ENCODE results near the gene FBL.
"Not testable (repeated sequence)": the region's sequence is repeated elsewhere in the genome, so short reads cannot be mapped to it uniquely, and the experiment has no call there.

FBL gene

DNA sequence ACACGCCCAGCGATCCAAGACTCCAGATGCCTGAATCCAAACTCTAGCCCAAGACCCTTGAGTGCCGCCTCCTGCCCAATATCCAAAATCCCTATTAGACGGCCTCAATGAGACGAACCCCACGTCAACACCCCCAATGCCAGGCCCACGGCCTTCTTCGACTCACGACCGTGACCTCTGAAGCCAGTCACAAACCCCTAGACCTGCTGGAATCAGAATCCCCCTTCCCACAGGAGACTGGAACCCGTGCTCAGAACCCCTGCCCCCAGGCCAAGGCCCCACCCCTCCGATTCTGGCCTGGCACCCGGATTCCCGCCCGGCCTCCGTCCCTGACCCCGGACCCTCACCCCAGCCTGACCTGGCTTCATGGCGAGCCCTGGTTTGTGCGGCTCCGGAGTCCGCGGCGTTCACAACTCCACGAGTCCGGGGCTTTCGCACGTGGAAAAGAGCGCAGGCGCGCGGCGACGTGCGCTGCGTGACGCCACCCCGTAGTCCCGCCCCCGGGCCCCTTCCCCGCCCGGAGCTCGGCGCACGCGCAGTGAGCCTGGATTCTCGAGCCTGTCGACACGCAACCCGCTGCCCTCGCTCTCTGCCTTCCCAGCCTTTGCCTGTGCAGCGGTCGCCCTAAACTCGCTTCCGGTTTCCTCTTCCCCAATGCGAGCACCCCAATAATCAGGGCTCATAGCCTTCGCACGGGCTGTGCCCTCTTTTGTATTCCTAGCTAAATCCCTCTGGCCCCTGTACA, at the start of gene FBL:
FBL (minus strand) TSS at position 447 of the 745 bp plus-strand sequence; CDS start at position 368, 79 bp downstream.
- H3K4me3 ChIP-seq (ENCODE audit: low read depth, low read length): peak within 1 kb of the TSS; percentile 90

GRCh38 chr19:39895096-39895495, 48.9 kb upstream of the FBL start:
- H3K4me3 ChIP-seq (ENCODE audit: low read depth, low read length): not testable (repeated sequence)

DNA sequence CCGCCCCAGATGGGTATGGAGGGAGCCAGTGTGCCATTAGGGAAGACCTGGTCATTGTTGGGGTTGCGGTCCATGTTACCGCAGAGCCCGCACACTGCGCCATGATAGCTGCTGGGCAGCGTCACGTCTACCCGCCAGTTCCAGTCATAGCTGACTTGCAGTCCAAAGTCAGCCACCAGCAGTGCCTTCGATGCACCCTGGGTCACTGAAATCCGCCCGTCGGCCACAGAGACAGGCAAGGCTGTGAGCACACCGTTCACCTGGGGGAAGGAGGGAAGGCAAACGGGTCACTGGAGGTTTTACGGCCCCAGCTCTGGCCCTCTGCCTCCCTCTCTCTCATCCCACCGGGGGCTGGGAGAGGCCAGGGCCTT, 48.0 kb upstream of the FBL start:
- H3K4me3 ChIP-seq (ENCODE audit: low read depth, low read length): not testable (repeated sequence)

DNA sequence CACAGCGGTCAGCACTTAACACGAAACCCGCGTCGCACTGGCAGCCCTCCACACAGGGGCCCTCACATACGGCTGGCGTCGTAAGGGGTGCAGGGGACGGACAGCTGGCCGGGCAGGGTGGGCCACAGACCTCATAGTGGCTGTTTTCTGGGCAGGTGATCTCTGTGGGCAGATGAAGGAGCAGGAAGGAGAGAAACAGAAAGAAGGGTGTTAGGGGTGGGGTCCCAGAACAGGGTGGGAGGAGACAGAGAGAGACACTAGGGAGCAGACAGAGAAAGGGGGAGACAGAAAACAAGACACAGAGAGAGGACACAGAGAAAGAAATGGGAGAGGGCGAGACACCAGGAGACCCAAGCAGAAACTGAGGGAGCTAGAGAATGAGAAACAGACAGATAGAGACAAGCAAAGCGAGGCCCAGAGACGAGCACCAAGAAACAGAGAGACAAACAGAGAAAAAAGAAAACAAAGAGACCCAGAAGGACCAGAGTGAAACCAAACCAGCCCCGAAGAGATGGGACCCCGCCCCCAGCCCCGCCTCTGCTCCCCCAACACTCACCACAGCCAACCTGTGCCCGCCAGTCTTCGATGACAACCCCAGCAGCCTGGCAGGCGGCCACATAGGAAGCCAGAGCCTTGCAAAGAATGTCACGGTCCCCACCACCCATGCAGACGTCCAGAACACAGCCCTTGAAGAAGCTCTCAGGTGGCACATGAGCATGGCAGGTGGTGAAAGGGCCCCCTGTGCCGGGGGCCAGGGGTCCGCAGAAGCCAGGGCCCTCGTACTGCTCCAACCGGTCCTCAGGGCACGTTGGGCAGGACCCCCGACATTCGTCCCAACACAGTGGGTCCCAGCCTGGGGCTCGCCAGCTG, 47.4 kb upstream of the FBL start:
- not testable (repeated sequence) for H3K4me3 ChIP-seq (ENCODE audit: low read depth, low read length)

DNA sequence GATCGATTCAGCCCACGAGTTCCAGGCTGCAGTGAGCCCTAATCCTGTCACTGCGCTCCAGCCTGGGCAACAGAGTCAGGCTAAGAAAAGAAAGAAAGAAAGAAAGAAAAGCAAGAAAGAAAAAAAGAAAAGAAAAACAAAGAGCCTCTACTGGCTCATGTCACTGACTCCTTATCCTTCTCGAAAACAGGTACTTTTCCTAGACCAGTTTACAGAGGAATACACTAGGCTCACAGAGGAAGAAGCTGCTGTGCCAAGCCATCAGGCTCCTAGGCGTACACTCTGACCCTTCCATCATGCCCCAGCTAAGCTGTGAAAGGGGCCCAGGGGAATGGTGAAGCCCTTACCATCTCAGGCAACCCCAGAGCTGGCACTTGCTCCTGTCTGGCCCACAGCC, 46.3 kb upstream of the FBL start:
- not testable (repeated sequence) for H3K4me3 ChIP-seq (ENCODE audit: low read depth, low read length)

- not testable (repeated sequence) for H3K4me3 ChIP-seq (ENCODE audit: low read depth, low read length)
These were observed 45.7 kb upstream of the FBL start for GRCh38 chr19:39891660-39892505.

DNA sequence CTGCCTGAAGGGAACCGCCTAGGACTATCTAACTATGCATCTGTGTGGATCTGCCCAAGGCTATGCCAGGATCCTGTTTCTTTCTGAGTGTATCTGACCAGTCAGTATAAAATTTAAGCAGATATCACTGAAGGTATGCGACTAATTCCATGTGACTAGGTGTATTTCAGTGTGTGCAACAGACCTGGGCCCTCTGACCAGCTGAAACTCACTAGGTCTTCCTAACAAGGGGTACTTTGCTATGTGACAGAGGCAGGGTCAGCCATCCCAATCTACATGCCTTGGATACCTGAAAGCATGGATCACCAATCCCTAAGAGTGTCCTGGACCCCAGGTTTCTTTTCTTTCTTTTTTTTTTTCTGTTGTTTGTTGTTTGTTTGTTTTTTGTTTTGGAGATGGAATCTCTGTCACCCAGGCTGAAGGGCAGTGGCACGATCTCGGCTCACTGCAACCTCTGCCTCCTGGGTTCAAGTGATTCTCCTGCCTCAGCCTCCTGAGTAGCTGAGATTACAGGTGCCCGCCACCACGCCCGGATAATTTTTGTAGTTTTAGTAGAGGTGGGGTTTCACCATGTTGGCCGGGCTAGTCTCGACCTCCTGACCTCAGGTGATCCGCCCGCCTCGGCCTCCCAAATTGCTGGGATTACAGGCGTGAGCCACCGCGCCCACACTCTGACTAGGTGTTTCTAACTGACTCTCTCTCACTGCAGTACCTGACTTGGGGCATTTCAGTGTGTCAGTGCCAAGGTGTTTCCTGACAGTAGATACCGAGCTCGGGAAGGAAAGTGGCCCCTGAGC, 44.8 kb upstream of the FBL start:
- no peak overlapping the region for H3K4me3 ChIP-seq (ENCODE audit: low read depth, low read length)

GRCh38 chr19:39889872-39890754, 43.9 kb upstream of the FBL start:
- not testable (repeated sequence) for H3K4me3 ChIP-seq (ENCODE audit: low read depth, low read length)

DNA sequence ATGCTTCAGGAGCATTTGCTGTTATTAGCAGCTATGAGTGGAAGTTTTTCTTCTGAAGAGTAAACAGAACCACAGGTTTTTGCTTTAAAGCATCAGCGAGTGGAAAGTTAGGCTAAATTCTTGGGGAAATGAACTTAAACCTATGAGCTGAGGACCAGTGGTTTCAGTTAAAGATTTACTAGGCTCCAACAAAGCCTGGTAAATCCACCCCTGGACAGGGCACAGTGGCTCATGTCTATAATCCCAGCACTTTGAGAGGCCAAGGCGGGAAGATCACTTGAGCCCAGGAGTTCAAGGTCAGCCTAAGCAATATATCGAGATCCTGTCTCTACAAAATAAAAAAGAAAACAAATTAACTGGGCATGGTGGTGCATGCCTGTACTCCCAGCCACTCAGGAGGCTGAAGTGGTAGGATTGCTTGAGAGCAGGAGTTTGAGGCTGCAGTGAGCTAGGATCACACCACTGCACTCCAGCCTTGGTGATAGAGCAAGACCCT, 41.3 kb upstream of the FBL start:
- H3K4me3 ChIP-seq (ENCODE audit: low read depth, low read length): not testable (repeated sequence)

- not testable (repeated sequence) for H3K4me3 ChIP-seq (ENCODE audit: low read depth, low read length)
These were observed 39.8 kb upstream of the FBL start for GRCh38 chr19:39885821-39886554.

- not testable (repeated sequence) for H3K4me3 ChIP-seq (ENCODE audit: low read depth, low read length)
These were observed 38.5 kb upstream of the FBL start for GRCh38 chr19:39884721-39885120.

GRCh38 chr19:39882645-39883044, 36.5 kb upstream of the FBL start:
- not testable (repeated sequence) for H3K4me3 ChIP-seq (ENCODE audit: low read depth, low read length)

DNA sequence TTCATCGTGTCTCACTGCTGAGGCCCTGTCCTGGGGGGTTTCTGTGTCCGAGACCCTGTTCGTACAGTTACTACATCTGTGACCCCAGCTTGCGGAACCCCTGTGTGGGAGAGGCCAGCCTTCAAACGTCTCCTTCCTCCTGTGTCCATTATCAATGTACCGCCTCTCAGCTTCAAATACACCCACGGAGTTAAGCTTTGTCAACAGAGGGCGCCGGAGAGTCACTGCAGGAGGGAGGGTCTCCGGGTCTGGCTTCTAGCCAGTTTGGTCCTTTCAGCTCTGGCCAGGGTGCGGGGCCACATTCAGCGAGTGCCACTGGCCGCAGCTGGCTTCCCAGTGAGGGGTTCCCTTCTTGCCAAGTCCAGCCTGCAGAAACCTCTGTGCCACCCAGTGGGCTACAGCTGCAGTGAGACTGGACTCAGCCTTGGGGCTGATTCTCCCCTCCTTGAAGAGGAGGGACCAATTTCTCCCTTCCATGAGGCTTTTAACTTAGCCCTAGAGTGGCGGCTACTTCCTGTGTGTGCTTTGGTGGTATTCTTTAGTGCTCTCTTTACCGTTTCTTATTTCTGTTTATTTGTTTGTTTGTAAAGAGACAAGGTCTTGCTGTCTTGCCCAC, 35.4 kb upstream of the FBL start:
- H3K4me3 ChIP-seq (ENCODE audit: low read depth, low read length): not testable (repeated sequence)

GRCh38 chr19:39880241-39880640, 34.1 kb upstream of the FBL start:
- H3K4me3 ChIP-seq (ENCODE audit: low read depth, low read length): not testable (repeated sequence)

DNA sequence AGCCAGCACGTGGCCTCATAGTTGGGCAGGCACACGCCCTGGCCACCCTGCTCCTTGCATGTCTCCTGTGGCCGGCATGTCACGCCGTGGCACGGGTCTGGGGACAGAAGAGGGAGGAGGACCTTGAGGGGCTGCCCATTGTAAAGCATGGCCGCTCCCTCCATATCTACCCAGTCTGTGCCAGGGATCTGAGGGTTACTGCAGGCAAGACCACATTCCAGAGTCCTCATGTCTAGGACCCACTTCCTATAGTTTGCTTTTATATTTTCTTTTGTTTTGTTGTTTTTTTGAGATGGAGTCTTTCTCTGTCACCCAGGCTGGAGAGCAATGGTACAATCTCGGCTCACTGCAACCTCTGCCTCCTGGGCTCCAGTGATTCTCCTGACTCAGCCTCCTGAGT, 33.6 kb upstream of the FBL start:
- H3K4me3 ChIP-seq (ENCODE audit: low read depth, low read length): not testable (repeated sequence)

- H3K4me3 ChIP-seq (ENCODE audit: low read depth, low read length): not testable (repeated sequence)
These were observed 32.7 kb upstream of the FBL start for GRCh38 chr19:39878866-39879265.

DNA sequence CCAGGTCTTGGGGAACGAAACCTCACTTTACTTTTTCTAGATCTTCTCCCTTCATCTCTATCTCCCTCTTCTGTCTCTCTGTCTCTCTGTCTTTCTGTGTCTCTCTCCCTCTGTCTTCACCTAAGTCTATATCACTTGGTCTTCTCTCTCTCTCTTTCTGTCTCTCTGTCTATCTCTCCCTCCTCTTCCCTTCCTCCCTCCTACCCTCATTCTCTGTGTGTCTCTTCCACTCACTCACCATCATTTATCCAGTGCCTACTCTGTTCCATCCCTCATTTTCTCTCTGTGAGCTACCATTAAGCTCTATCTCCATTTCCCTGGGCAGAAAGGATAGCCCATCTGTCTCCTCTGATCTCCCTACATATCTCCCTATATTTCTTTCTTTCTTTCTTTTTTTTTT, 32.2 kb upstream of the FBL start:
- no peak overlapping the region for H3K4me3 ChIP-seq (ENCODE audit: low read depth, low read length)

GRCh38 chr19:39877982-39878381, 31.8 kb upstream of the FBL start:
- H3K4me3 ChIP-seq (ENCODE audit: low read depth, low read length): not testable (repeated sequence)
